Neutrophil (primary cell): ENCODE data around the gene UBC.

ENCODE experiments used
- H3K27ac ChIP-seq: fragments of 200-600 bp; sonication (generic); 2 replicates; pipeline ENCODE4 v1.5.1; 2016; ENCODE audit warnings: mild to moderate bottlenecking, moderate library complexity
- H3K27me3 ChIP-seq: fragments of 200-600 bp; sonication (generic); 2 replicates; pipeline ENCODE4 v1.6.0; 2016; ENCODE audit warnings: mild to moderate bottlenecking
- H3K36me3 ChIP-seq: fragments of 200-600 bp; sonication (generic); 2 replicates; pipeline ENCODE4 v1.5.1; 2017
- H3K4me1 ChIP-seq, 2 experiments: fragments of 200-600 bp in 1 of 2; sonication (generic) in 1 of 2; 1 replicate in 1 of 2; 2 replicates in 1 of 2; pipeline versions ENCODE4 v1.5.1 to v1.6.1; 2013 to 2016; ENCODE audit warnings: low read depth in 1 of 2, low read length in 1 of 2, mild to moderate bottlenecking in 1 of 2, moderate library complexity in 1 of 2; ENCODE audit not compliant: control insufficient read depth in 1 of 2, insufficient read depth in 1 of 2
- H3K4me3 ChIP-seq, 2 experiments: fragments of 200-600 bp in 1 of 2; sonication (generic) in 1 of 2; 1 replicate in 1 of 2; 2 replicates in 1 of 2; pipeline ENCODE4 v1.5.1; 2013 to 2016; ENCODE audit warnings: low read depth in 1 of 2, low read length in 1 of 2, mild to moderate bottlenecking in 1 of 2, moderate library complexity in 1 of 2
- H3K9me3 ChIP-seq: fragments of 200-600 bp; sonication (generic); 2 replicates; pipeline ENCODE4 v1.5.1; 2016
- CTCF ChIP-seq: fragments of 200-600 bp; sonication (generic); IDR thresholded peaks from 2 replicates; pipeline ENCODE4 v1.5.1; 2016; ENCODE audit warnings: antibody characterized with exemption

The UBC gene

DNA sequence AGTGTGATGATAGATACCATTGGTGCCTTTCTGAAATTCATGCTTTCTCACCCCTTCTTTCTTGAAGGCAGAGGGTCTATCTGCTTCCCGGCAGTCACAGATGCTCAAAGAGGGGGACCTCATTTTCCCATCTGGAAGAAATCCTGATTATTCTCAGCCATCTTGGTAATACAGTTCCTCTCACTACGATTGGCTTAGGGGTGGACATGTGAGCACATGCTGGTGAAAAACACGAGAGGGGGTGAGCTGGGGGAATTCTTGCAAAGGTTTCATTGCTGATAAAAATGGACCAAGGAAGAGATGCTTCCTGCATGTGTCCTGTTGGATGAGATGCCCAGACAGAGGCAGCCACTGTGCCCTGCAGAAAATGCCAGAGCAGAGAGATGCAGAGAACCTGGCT, 37.0 kb downstream of the UBC start:
- TF ChIP-seq CTCF = no peak
- H3K9me3 ChIP-seq = no peaks in the 10 kb centered on the region
- H3K36me3 ChIP-seq = no peaks in the 10 kb centered on the region
- no peak overlapping the region for H3K4me3 ChIP-seq
- peaks cover 37 to 40% of the 10 kb centered on the region in 2 experiments for H3K4me1 ChIP-seq
- H3K27ac ChIP-seq = no peak overlapping the region
- H3K27me3 ChIP-seq = no peaks in the 10 kb centered on the region

DNA sequence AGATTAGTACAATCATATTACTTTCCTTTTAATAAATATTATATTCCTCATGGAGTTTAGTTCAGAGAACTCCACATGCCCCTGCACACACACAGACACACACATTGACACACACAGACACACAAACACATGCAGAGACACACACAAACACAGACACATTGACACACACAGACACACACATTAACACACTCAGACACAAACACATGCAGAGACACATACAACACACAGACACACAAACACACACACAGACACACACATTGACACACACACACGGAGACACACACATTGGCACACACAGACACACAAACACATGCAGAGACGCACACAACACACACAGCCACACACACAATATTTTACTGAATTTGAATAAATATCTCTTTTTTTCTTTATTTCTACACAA, 38.3 kb downstream of the UBC start:
- Histone ChIP-seq H3K36me3 (no peaks in the 10 kb centered on the region), H3K27ac (no peak overlapping the region), H3K27me3 (no peaks in the 10 kb centered on the region), H3K4me3 (no peak overlapping the region), H3K9me3 (no peaks in the 10 kb centered on the region), H3K4me1 (peaks cover 24 to 27% of the 10 kb centered on the region in 2 experiments)
- TF ChIP-seq CTCF = no peak

DNA sequence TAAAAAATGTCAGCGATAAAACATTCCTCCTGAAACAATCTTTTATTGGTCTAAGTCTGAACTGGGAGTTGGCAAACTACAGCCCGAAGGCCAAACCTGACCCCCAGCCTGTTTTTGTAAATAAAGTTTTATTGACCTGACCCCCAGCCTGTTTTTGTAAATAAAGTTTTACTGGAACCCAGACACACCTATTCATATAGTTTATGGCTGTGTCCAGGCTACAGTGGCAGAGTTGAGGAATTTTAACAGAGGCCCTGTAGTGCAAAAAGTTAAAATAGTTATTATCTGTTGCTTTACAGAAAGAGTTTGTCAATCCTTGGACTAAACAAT, 38.7 kb downstream of the UBC start:
- Histone ChIP-seq H3K27ac (no peak overlapping the region), H3K36me3 (no peaks in the 10 kb centered on the region), H3K4me3 (no peak overlapping the region), H3K27me3 (no peaks in the 10 kb centered on the region), H3K4me1 (peaks cover 20 to 23% of the 10 kb centered on the region in 2 experiments), H3K9me3 (no peaks in the 10 kb centered on the region)
- no peak for TF ChIP-seq CTCF

DNA sequence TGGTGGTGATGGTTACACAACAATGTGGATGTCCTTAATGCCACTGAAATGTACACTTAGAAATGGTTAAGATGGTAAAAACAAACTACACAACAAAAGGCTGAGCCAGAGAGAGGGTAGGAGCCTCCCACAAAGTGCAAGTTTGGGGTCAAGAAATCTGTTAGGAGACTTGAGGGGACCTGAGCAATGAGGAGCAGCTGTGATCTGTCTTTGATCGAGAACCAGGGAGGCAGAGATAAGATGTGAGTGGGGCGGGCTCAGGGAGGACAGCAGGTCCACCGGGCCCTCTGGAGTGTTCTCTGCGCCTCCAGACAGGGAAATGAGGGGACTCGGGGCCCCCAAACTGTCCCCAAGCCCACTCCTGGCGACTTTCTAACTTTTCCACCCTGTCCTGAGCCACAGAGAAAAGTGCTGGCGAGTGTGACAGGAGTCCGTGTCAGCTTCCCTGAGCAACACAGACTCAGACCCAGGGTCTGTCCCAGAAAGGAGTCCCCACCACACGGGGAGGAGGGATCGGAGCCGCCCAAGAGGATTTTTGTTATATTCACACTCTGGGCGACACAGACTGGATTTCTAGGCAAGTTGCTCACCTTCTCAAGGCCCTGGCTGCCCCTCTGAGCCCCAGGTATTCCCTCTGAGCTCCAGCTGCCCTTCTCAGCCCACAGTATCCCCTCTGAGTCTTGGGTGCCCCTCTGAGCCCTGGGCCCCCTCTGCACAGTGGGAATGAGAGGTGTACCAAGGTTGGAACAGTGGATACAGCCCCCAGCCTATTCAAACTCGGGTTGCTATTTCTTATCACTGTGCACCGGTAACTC, 39.3 kb downstream of the UBC start:
- H3K9me3 ChIP-seq = no peaks in the 10 kb centered on the region
- H3K27ac ChIP-seq = no peak overlapping the region
- no peak for TF ChIP-seq CTCF
- H3K4me3 ChIP-seq = no peak overlapping the region
- H3K36me3 ChIP-seq = no peaks in the 10 kb centered on the region
- H3K27me3 ChIP-seq = no peaks in the 10 kb centered on the region
- H3K4me1 ChIP-seq = peaks cover 15 to 17% of the 10 kb centered on the region in 2 experiments

DNA sequence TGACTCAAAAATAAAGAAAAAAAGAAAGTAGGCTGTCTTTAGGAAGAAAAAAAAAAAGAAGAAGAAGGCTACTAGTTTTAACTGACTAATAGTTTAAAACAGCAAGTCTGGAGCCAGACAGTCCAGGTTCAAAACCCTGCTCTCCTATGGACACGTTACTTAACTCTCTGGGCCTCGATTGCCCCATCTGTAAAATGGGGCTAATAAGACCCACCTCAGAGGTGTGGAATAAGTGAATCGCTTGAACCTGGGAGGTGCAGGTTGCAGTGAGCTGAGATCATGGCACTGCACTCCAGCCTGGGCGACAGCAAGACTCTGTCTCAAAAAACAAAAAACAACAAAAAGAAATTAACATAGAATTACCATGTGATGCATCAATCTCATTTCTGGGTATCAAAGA, 40.3 kb downstream of the UBC start:
- H3K4me1 ChIP-seq = peaks cover 19% of the 10 kb centered on the region in 2 experiments
- TF ChIP-seq CTCF = no peak
- no peak overlapping the region for H3K4me3 ChIP-seq
- H3K27me3 ChIP-seq = no peaks in the 10 kb centered on the region
- H3K9me3 ChIP-seq = no peaks in the 10 kb centered on the region
- no peaks in the 10 kb centered on the region for H3K36me3 ChIP-seq
- H3K27ac ChIP-seq = no peak overlapping the region
